SK-N-SH (cell line): ENCODE results near the gene GPR158. TPM values are rescaled to one million over a fixed set of nuclear protein-coding genes. Genes with fewer than 3 reads are reported as not detected.

Experiments used
- CTCF ChIA-PET: fragments of 300-600, 350-600 bp; formaldehyde crosslinking; extraction: SDS; loops from one replicate; lab custom pipeline; 2021; lab: Yijun Ruan, JAX
- POLR2A ChIA-PET: fragments of 350-600 bp; sonication (Branson Sonifier 250); formaldehyde crosslinking; extraction: SDS; loops from one replicate; lab custom pipeline; 2020; ENCODE audit warnings: antibody characterized with exemption, inconsistent platforms; lab: Yijun Ruan, JAX
- DNase-seq: peaks from one replicate; pipeline ENCODE4 v3.0.0; 2012
- H2AFZ ChIP-seq: fragments of 200-600 bp; sonication (generic); 2 replicates; pipeline ENCODE4 v1.8.1; 2016; ENCODE audit warnings: antibody characterized with exemption, mild to moderate bottlenecking, low read depth
- H3F3A ChIP-seq: fragments of 200-600 bp; sonication (generic); replicated peaks from 2 replicates; pipeline ENCODE3; 2016; ENCODE audit warnings: antibody characterized with exemption, mild to moderate bottlenecking; ENCODE audit not compliant: insufficient read depth
- H3K27ac ChIP-seq, 2 experiments: fragments of 200-500 bp in 1 of 2; fragments of 200-600 bp in 1 of 2; sonication (Bioruptor generic) in 1 of 2; sonication (generic), shearing (Covaris generic) in 1 of 2; 2 replicates each; pipeline versions ENCODE4 v1.5.1 to v1.6.1; 2014 to 2016; ENCODE audit warnings: low read depth in 2 of 2, inconsistent platforms in 1 of 2, low read length in 1 of 2, mild to moderate bottlenecking in 1 of 2, mixed read lengths in 1 of 2
- H3K27me3 ChIP-seq: fragments of 200-600 bp; sonication (generic), shearing (Covaris generic); 2 replicates; pipeline ENCODE4 v1.6.1; 2016; ENCODE audit warnings: mixed run types; ENCODE audit not compliant: insufficient read depth
- H3K36me3 ChIP-seq, 2 experiments: fragments of 200-500 bp in 1 of 2; fragments of 200-600 bp in 1 of 2; sonication (Bioruptor generic) in 1 of 2; sonication (generic) in 1 of 2; replicated peaks in 1 of 2; 2 replicates each; pipeline versions ENCODE3 to v1.5.1; 2014 to 2016; ENCODE audit warnings: low read length in 1 of 2, mild to moderate bottlenecking in 1 of 2; ENCODE audit not compliant: insufficient read depth in 2 of 2, control insufficient read depth in 1 of 2
- H3K4me1 ChIP-seq, 2 experiments: fragments of 200-500 bp in 1 of 2; fragments of 200-600 bp in 1 of 2; sonication (Bioruptor generic) in 1 of 2; sonication (generic), shearing (Covaris generic) in 1 of 2; 2 replicates each; pipeline versions ENCODE4 v1.5.1 to v1.6.1; 2014 to 2016; ENCODE audit warnings: low read depth in 1 of 2, low read length in 1 of 2, mixed run types in 1 of 2; ENCODE audit not compliant: insufficient read depth in 2 of 2, control insufficient read depth in 1 of 2
- H3K4me2 ChIP-seq: fragments of 200-600 bp; sonication (generic), shearing (Covaris generic); 2 replicates; pipeline ENCODE4 v1.6.1; 2017; ENCODE audit warnings: mixed run types
- H3K4me3 ChIP-seq, 2 experiments: fragments of 200-500 bp in 1 of 2; fragments of 200-600 bp in 1 of 2; sonication (Bioruptor generic) in 1 of 2; sonication (generic), shearing (Covaris generic) in 1 of 2; 2 replicates each; pipeline versions ENCODE4 v1.5.1 to v1.8.1; 2014 to 2016; ENCODE audit warnings: low read depth in 2 of 2, inconsistent platforms in 1 of 2, low read length in 1 of 2, mild to moderate bottlenecking in 1 of 2, mixed read lengths in 1 of 2, moderate library complexity in 1 of 2
- H3K79me2 ChIP-seq: fragments of 200-600 bp; sonication (generic); 2 replicates; pipeline ENCODE4 v1.8.1; 2017; ENCODE audit warnings: mild to moderate bottlenecking; ENCODE audit not compliant: insufficient read depth
- H3K9ac ChIP-seq: fragments of 200-600 bp; sonication (generic); 2 replicates; pipeline ENCODE4 v1.6.1; 2017; ENCODE audit warnings: mixed run types
- H3K9me2 ChIP-seq: fragments of 200-600 bp; sonication (generic); 2 replicates; pipeline ENCODE4 v1.6.1; 2017; ENCODE audit warnings: mixed run types
- H3K9me3 ChIP-seq: fragments of 200-600 bp; sonication (generic); 2 replicates; pipeline ENCODE4 v1.6.1; 2017; ENCODE audit warnings: mixed run types, mild to moderate bottlenecking, moderate library complexity
- H4K20me1 ChIP-seq: fragments of 200-600 bp; sonication (generic); 2 replicates; pipeline ENCODE4 v1.6.1; 2017; ENCODE audit warnings: mild to moderate bottlenecking, mixed run types; ENCODE audit not compliant: insufficient read depth
- ELF1 ChIP-seq: IDR thresholded peaks from 2 replicates; pipeline ENCODE4 v1.4.0; 2012
- EP300 ChIP-seq, 2 experiments: IDR thresholded peaks; 2 replicates each; pipeline versions ENCODE4 v1.4.0 to v1.6.1; 2012; ENCODE audit warnings: borderline replicate concordance in 1 of 2, low read depth in 1 of 2, low read length in 1 of 2
- FOSL2 ChIP-seq: IDR thresholded peaks from 2 replicates; pipeline ENCODE4 v1.4.0; 2012; ENCODE audit warnings: low read depth, mild to moderate bottlenecking, moderate library complexity, borderline replicate concordance
- NFIC ChIP-seq: IDR thresholded peaks from 2 replicates; pipeline ENCODE4 v1.4.0; 2012; ENCODE audit warnings: borderline replicate concordance
- NRF1 ChIP-seq: IDR thresholded peaks from 2 replicates; pipeline ENCODE4 v1.6.1; 2012; ENCODE audit warnings: low read depth, mild to moderate bottlenecking, low read length
- RFX5 ChIP-seq: IDR thresholded peaks from 2 replicates; pipeline ENCODE4 v1.6.1; 2012; ENCODE audit warnings: mild to moderate bottlenecking, improper control_type of control experiment, low read length
- SIN3A ChIP-seq: IDR thresholded peaks from 2 replicates; pipeline ENCODE4 v1.6.1; 2012; ENCODE audit warnings: low read depth, mild to moderate bottlenecking, low read length, moderate library complexity, borderline replicate concordance
- SMC3 ChIP-seq: IDR thresholded peaks from 2 replicates; pipeline ENCODE4 v1.6.1; 2012; ENCODE audit warnings: low read depth, low read length, improper control_type of control experiment
- TAF1 ChIP-seq: IDR thresholded peaks from 2 replicates; pipeline ENCODE4 v1.6.1; 2012; ENCODE audit warnings: low read depth, mild to moderate bottlenecking, low read length, moderate library complexity, borderline replicate concordance
- TCF12 ChIP-seq: IDR thresholded peaks from 2 replicates; pipeline ENCODE4 v1.4.0; 2012
- USF1 ChIP-seq: IDR thresholded peaks from 2 replicates; pipeline ENCODE4 v1.4.0; 2012; ENCODE audit warnings: low read depth, borderline replicate concordance
- YY1 ChIP-seq: IDR thresholded peaks from 2 replicates; pipeline ENCODE4 v1.4.0; 2012; ENCODE audit warnings: low read depth, mild to moderate bottlenecking
- WGBS: methylation state at CpG from one replicate; pipeline ENCODE4 v1.1.6; 2017; ENCODE audit warnings: low lambda C conversion rate; 5-methylcytosine and 5-hydroxymethylcytosine counted together
- polyA plus RNA-seq, 3 experiments: library from polyadenylated mRNA; depleted of rRNA; stranded (reverse); fragments of >200 nt; gene quantifications; 2 replicates each; pipeline ENCODE4 v1.2.3, GENCODE V29; 2012
- TF ChIP-seq, protein P1 (sequence below): IDR thresholded peaks from 2 replicates; pipeline ENCODE4 v1.4.0; 2012; ENCODE audit warnings: low read depth, borderline replicate concordance
- TF ChIP-seq, protein P2 (sequence below): IDR thresholded peaks from 2 replicates; pipeline ENCODE4 v1.6.1; 2012; ENCODE audit warnings: mild to moderate bottlenecking, low read depth, low read length, moderate library complexity

The GPR158 gene
- polyA plus RNA-seq, 1 of the 3 experiments (the other 2 are of a cell fraction), result not detected

GRCh38 chr10:25504306-25504705 is 329.5 kb downstream of the GPR158 start:
- no peaks in the 10 kb centered on the region for H3K27me3 ChIP-seq
- H3K4me2 ChIP-seq, result no peak overlapping the region
- H2AFZ ChIP-seq, result no peak overlapping the region
- POLR2A ChIA-PET, result no interaction called here
- H3K9ac ChIP-seq, result no peak overlapping the region
- peaks cover 0 to 2% of the 10 kb centered on the region in 2 experiments; a peak in 1 of 4 replicates for H3K4me1 ChIP-seq
- H3K79me2 ChIP-seq, result no peaks in the 10 kb centered on the region
- H4K20me1 ChIP-seq, result no peaks in the 10 kb centered on the region
- 37% methylated on average over 3 of the region's 3 CpGs for WGBS
- TF ChIP-seq, protein P1, sequence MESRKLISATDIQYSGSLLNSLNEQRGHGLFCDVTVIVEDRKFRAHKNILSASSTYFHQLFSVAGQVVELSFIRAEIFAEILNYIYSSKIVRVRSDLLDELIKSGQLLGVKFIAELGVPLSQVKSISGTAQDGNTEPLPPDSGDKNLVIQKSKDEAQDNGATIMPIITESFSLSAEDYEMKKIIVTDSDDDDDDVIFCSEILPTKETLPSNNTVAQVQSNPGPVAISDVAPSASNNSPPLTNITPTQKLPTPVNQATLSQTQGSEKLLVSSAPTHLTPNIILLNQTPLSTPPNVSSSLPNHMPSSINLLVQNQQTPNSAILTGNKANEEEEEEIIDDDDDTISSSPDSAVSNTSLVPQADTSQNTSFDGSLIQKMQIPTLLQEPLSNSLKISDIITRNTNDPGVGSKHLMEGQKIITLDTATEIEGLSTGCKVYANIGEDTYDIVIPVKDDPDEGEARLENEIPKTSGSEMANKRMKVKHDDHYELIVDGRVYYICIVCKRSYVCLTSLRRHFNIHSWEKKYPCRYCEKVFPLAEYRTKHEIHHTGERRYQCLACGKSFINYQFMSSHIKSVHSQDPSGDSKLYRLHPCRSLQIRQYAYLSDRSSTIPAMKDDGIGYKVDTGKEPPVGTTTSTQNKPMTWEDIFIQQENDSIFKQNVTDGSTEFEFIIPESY, result no peak
- TF ChIP-seq ELF1 (no peak), TAF1 (no peak), SMC3 (no peak), USF1 (no peak), SIN3A (no peak), FOSL2 (no peak), YY1 (no peak)
- no peaks in the 10 kb centered on the region for H3F3A ChIP-seq
- H3K4me3 ChIP-seq, result no peak overlapping the region
- no peak overlapping the region for H3K27ac ChIP-seq
- no peaks in the 10 kb centered on the region for H3K9me3 ChIP-seq
- H3K36me3 ChIP-seq, result no peaks in the 10 kb centered on the region
- no peaks in the 10 kb centered on the region for H3K9me2 ChIP-seq
- CTCF ChIA-PET, result interaction anchor here (0.6 kb wide), 1 partner anchor 45 kb away, joined by 3 read pairs; no protein-coding TSS in a partner anchor
- DNase-seq, result no peak

DNA sequence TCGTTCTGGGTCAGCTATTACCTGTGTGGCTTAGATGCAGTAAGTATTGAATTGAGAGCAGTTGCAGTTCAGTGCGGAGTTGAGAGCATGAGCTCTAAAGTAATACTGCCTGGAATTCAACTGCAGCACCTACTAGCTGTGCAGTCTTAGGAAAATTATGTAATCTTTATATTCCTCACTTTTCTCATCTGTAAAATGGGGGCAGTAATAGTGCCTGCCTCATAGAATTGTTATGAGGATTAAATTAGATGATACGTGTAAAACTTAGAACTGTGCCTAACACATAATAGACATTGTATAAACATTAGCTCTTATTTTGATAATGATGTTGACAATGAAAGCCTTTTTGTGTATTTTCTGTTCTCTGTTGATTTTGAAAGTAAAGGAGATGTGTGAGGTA is 330.0 kb downstream of the GPR158 start:
- H3K27ac ChIP-seq, result no peak overlapping the region
- H3F3A ChIP-seq, result no peaks in the 10 kb centered on the region
- H3K36me3 ChIP-seq, result no peaks in the 10 kb centered on the region
- no peak overlapping the region for H2AFZ ChIP-seq
- no peaks in the 10 kb centered on the region for H4K20me1 ChIP-seq
- H3K9me2 ChIP-seq, result no peaks in the 10 kb centered on the region
- H3K9me3 ChIP-seq, result no peaks in the 10 kb centered on the region
- H3K4me2 ChIP-seq, result no peak overlapping the region
- ChIA-PET POLR2A (no interaction called here), CTCF (interaction anchor here (0.6 kb wide), 1 partner anchor 45 kb away, joined by 3 read pairs; no protein-coding TSS in a partner anchor)
- no peaks in the 10 kb centered on the region for H3K27me3 ChIP-seq
- no peaks in the 10 kb centered on the region; a peak in 1 of 4 replicates for H3K4me1 ChIP-seq
- DNase-seq, result no peak
- TF ChIP-seq TAF1, result no peak
- no peak for TF ChIP-seq EP300 (IDR thresholded peaks at IDR 0.05; ENCODE audit: borderline replicate concordance in 1 of 2, low read depth in 1 of 2, low read length in 1 of 2)
- TF ChIP-seq NFIC, result no peak
- TF ChIP-seq RFX5, result no peak
- TF ChIP-seq, protein P2, sequence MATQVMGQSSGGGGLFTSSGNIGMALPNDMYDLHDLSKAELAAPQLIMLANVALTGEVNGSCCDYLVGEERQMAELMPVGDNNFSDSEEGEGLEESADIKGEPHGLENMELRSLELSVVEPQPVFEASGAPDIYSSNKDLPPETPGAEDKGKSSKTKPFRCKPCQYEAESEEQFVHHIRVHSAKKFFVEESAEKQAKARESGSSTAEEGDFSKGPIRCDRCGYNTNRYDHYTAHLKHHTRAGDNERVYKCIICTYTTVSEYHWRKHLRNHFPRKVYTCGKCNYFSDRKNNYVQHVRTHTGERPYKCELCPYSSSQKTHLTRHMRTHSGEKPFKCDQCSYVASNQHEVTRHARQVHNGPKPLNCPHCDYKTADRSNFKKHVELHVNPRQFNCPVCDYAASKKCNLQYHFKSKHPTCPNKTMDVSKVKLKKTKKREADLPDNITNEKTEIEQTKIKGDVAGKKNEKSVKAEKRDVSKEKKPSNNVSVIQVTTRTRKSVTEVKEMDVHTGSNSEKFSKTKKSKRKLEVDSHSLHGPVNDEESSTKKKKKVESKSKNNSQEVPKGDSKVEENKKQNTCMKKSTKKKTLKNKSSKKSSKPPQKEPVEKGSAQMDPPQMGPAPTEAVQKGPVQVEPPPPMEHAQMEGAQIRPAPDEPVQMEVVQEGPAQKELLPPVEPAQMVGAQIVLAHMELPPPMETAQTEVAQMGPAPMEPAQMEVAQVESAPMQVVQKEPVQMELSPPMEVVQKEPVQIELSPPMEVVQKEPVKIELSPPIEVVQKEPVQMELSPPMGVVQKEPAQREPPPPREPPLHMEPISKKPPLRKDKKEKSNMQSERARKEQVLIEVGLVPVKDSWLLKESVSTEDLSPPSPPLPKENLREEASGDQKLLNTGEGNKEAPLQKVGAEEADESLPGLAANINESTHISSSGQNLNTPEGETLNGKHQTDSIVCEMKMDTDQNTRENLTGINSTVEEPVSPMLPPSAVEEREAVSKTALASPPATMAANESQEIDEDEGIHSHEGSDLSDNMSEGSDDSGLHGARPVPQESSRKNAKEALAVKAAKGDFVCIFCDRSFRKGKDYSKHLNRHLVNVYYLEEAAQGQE, result no peak
- TF ChIP-seq NRF1, result no peak
- no peak for TF ChIP-seq TCF12
- no peak overlapping the region for H3K4me3 ChIP-seq
- 30% methylated on average over 3 of the region's 3 CpGs for WGBS
- no peak overlapping the region for H3K9ac ChIP-seq
- no peaks in the 10 kb centered on the region for H3K79me2 ChIP-seq
